SK-N-DZ (cell line): Measurements from ENCODE around the gene AP2M1.
A peak's percentile ranks its signal among the peaks of the same experiment; 100 is the strongest.

Source experiments
- DNase-seq: peaks from one replicate; pipeline ENCODE4 v3.0.0-alpha.2; 2015; ENCODE audit warnings: low spot score

The AP2M1 gene

DNA sequence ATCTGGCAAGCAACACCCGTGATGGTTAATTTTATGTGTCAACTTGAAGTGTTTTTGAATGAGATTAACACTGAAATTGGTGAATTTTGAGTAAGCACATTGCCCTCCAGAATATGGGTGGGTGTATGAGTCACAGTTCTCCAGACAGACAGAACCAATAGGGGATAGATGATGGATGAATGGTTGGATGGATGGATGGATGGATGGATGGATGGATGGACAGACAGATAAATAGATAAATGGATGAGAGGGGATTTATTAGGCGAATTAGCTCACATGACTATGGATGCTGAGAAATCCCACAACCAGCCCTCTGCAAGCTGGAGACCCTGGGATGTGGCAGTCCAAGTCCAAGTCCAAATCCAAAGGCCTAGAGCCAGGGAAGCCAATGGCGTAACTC, 49.3 kb downstream of the AP2M1 start:
- DNase-seq: no peak

DNA sequence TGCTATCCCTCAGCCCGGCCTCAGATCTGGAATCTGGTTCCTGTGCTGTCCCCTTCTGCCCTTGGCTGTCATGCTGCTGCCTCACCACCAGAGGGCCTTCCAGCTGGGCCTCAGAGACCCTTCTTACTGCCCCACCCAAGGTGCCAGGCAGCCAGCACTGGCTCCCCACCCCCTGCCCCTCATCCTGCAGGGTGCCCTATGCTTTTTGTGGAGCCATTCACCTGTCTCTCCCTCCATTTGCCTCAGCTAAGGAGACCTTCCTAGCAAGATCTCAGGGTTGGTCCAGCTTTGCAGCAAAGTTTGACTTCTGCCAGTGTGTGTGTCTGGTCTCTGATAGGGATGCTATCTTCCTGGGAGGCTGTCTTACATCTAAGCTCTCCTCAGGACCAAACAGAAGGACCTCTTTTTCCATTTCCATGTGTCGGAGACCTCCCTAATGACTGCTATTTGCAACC, 52.9 kb downstream of the AP2M1 start:
- peak; percentile 68 for DNase-seq

DNA sequence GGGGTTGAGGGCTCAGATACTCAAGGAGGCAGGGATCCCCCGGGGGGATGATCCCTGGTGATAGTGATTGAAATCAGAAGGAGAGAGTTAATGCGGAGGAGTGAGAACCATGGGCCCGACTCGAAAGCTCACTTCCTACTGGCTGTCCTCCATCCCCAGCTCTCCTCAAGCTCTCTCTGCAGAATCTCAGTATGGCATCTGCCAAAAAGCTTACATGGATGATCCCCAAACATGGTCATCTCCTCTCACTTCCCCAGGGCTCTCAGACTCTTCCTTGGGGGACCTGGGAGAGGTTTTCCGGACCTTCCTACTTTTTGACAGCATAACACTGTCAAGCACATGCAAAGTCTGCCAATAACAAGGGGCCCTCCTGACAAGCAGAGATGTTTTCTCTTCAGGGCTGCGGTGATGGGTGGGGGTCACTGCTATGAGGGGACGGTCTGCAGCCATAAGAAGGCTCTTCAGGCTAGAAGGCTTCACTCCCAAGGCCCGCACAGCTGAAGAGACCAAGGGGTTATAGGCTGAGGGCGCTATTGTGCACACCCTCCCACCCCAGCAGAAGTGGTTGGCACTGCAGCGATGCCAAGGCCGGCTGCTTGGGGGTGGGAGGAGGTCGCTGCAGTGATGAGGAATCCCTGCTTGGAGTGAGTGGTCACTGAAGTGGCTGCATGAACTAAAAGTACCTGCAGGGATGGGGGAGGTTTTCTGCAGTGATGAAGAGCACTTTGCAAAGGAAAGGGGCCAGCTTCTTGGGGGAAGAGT, 53.9 kb downstream of the AP2M1 start:
- DNase-seq: no peak

- DNase-seq: peak; percentile 85
These were observed 54.9 kb downstream of the AP2M1 start, which contains the start of gene VWA5B2 for GRCh38 chr3:184229394-184230080. Gene VWA5B2 (plus strand): TSS chr3:184229585. CDS start chr3:184230529, 944 bp downstream.

DNA sequence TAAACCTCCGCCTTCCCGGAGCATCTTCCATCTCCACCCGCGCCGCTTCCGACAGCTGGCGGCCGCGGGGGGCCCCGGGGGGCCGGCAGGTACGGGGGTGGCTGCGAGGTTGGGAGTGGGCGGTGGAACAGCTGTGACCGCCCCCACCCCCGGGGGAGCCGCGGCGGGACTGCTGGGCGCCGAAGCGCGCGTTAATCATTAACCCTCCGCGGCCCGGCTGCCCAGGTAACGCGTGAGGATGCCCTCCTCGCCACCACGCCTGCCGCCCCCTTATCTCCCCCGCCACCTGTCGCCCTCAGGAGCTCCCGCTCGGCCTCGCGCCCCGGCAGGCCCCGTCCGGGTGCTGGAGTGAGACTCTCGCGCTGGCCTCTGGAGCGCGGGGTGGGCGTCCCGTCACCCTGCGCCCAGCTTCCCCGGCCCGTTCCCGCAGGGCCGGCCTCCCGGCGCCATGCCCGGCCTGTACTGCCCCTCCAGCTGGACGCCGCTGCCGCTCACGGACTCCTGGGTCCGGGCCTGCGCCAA, 55.5 kb downstream of the AP2M1 start:
- DNase-seq: no peak

DNA sequence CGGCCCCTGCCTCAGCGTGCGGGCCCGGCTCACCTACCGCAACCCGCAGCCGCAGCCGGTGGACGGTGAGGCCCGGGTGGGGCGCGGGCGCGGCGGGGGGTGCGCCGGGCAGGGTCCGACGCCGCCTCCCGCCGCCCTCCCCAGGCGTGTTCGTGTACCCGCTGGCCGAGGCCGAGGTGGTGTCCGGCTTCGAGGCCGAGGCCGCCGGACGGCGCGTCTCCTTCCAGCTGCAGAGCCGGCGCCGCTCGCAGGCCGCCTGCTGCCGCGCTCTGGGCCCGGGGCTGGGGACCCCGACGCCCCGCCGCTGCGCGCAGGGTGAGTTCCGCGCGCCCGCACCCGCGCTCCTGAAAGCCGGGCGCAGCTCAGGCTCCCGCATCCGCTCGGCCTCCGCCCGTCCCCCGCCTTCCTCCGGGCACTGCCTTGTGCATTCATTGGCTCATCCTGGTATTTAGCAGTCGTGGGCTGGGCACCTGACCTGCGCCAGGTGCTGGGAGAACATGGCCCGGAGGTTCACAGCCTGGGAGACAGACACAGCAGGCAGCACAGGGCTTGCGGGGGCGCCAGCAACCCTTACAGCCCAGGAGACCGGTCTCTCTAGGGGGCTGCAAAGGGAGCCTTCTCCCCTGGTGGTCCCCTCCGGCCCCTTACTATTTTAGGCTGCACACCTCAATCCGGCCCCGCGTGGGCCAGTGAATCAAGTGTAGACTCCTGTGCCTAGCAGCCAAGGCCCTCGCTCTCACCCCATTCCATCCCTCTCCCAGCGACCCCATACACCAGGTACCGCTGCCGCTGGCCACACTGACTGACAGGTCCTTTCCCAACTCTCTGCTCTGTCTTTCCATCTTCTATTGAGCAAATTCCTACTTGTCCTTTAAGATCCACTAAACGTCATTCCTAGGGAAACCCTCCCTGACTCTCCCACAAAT, 56.2 kb downstream of the AP2M1 start:
- no peak for DNase-seq

GRCh38 chr3:184231671-184232070, 57.0 kb downstream of the AP2M1 start:
- no peak for DNase-seq

- no peak for DNase-seq
These were observed 58.6 kb downstream of the AP2M1 start for GRCh38 chr3:184233127-184233843.
